Liver (tissue), 3 donors: Measurements from ENCODE around the gene MYO6.

Source experiments
- ATF3 ChIP-seq: IDR thresholded peaks from 2 replicates; pipeline ENCODE4 v1.6.1; 2016; ENCODE audit warnings: antibody characterized with exemption
- GABPA ChIP-seq, 2 donors: IDR thresholded peaks in 1 of 2; conservative IDR thresholded peaks in 1 of 2; 2 replicates each; pipeline ENCODE4 v1.6.1; 2016; ENCODE audit warnings: antibody characterized with exemption in 2 of 2, mild to moderate bottlenecking in 1 of 2, moderate library complexity in 1 of 2
- RAD21 ChIP-seq, 2 donors: IDR thresholded peaks; 2 replicates each; pipeline ENCODE4 v1.6.1; 2016; ENCODE audit warnings: antibody characterized with exemption in 2 of 2, mild to moderate bottlenecking in 2 of 2
- REST ChIP-seq: IDR thresholded peaks from 2 replicates; pipeline ENCODE4 v1.6.1; 2016; ENCODE audit warnings: antibody characterized with exemption, mild to moderate bottlenecking
- RXRA ChIP-seq, 2 donors: IDR thresholded peaks; 2 replicates each; pipeline ENCODE4 v1.6.1; 2017 to 2018; ENCODE audit warnings: antibody characterized with exemption in 2 of 2, mild to moderate bottlenecking in 1 of 2
- TAF1 ChIP-seq: conservative IDR thresholded peaks from 2 replicates; pipeline ENCODE4 v1.6.1; 2016; ENCODE audit warnings: antibody characterized with exemption, mild to moderate bottlenecking
- TF ChIP-seq, protein P1 (sequence below): fragments of 150-350 bp; IDR thresholded peaks from 2 replicates; pipeline ENCODE4 v1.5.1; 2017; ENCODE audit warnings: improper control_type of control experiment, low read depth, low read length; ENCODE audit not compliant: missing input control
- donor health status: healthy.
- donor health status: healthy.

GRCh38 chr6:75952128-75952527, 203.1 kb downstream of the MYO6 start:
- TF ChIP-seq, protein P1, sequence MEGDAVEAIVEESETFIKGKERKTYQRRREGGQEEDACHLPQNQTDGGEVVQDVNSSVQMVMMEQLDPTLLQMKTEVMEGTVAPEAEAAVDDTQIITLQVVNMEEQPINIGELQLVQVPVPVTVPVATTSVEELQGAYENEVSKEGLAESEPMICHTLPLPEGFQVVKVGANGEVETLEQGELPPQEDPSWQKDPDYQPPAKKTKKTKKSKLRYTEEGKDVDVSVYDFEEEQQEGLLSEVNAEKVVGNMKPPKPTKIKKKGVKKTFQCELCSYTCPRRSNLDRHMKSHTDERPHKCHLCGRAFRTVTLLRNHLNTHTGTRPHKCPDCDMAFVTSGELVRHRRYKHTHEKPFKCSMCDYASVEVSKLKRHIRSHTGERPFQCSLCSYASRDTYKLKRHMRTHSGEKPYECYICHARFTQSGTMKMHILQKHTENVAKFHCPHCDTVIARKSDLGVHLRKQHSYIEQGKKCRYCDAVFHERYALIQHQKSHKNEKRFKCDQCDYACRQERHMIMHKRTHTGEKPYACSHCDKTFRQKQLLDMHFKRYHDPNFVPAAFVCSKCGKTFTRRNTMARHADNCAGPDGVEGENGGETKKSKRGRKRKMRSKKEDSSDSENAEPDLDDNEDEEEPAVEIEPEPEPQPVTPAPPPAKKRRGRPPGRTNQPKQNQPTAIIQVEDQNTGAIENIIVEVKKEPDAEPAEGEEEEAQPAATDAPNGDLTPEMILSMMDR: no peak
- TF ChIP-seq ATF3: no peak
- TF ChIP-seq REST: no peak
- TF ChIP-seq TAF1: no peak
- no peak for TF ChIP-seq GABPA (IDR thresholded peaks at IDR 0.05 in 1 of 2, conservative IDR thresholded peaks at IDR 0.05 in 1 of 2)
- no peak for TF ChIP-seq RXRA (IDR thresholded peaks at IDR 0.05)
- no peak for TF ChIP-seq RAD21 (IDR thresholded peaks at IDR 0.05)
